H1 (cell line): ENCODE results near the gene AMN1. TPM values are rescaled to one million over a fixed set of nuclear protein-coding genes. Genes with fewer than 3 reads are reported as not detected.

Experiments
- CTCF ChIA-PET: fragments of 300-600 bp; sonication (Branson Sonifier 250); formaldehyde crosslinking; loops from one replicate; lab custom pipeline; 2021; ENCODE audit not compliant: partially characterized antibody; lab: Charles Lee
- POLR2A ChIA-PET: fragments of 300-600 bp; sonication (Branson Sonifier 250); formaldehyde crosslinking; loops from one replicate; lab custom pipeline; 2021; ENCODE audit warnings: inconsistent platforms; ENCODE audit not compliant: partially characterized antibody; lab: Charles Lee
- DNase-seq, 2 experiments: peaks; one replicate each; pipeline versions ENCODE4 v3.0.0 to v3.0.0-alpha.2; 2010 to 2022; ENCODE audit warnings: low spot score in 2 of 2, low read depth in 1 of 2, mixed read lengths in 1 of 2
- FAIRE-seq: peaks from 2 replicates; lab custom pipeline; 2011; peaks lifted over from hg19 to GRCh38; lab: Jason Lieb, UNC
- H2AFZ ChIP-seq: 2 replicates; pipeline ENCODE4 v1.8.1; 2012; ENCODE audit warnings: low read length, inconsistent platforms
- H2AK5ac ChIP-seq: 2 replicates; pipeline ENCODE4 v1.6.1; 2013; ENCODE audit warnings: low read depth, low read length
- H2BK120ac ChIP-seq: replicated peaks from 2 replicates; pipeline ENCODE3; 2013; ENCODE audit warnings: low read depth, low read length, inconsistent platforms
- H2BK12ac ChIP-seq: 2 replicates; pipeline ENCODE4 v1.6.1; 2013; ENCODE audit warnings: low read depth, low read length
- H2BK15ac ChIP-seq: 2 replicates; pipeline ENCODE4 v1.6.1; 2013; ENCODE audit warnings: low read length
- H2BK20ac ChIP-seq: 2 replicates; pipeline ENCODE4 v1.6.1; 2013; ENCODE audit warnings: low read length
- H2BK5ac ChIP-seq: 2 replicates; pipeline ENCODE4 v1.6.1; 2013; ENCODE audit warnings: low read depth, low read length
- H3K14ac ChIP-seq: 2 replicates; pipeline ENCODE4 v1.6.1; 2013; ENCODE audit warnings: inconsistent platforms; ENCODE audit not compliant: insufficient read length
- H3K18ac ChIP-seq: 2 replicates; pipeline ENCODE4 v1.6.1; 2013; ENCODE audit warnings: low read length; ENCODE audit errors: extremely low read depth
- H3K23ac ChIP-seq: 2 replicates; pipeline ENCODE4 v1.6.1; 2013; ENCODE audit warnings: inconsistent platforms; ENCODE audit not compliant: insufficient read length
- H3K23me2 ChIP-seq: 2 replicates; pipeline ENCODE4 v1.6.1; 2013; ENCODE audit warnings: low read depth, low read length
- H3K27ac ChIP-seq: 2 replicates; pipeline ENCODE4 v1.6.1; 2011; ENCODE audit warnings: low read depth, low read length, inconsistent platforms
- H3K27me3 ChIP-seq, 4 experiments: replicated peaks in 1 of 4; 1 replicate in 1 of 4; 2 replicates in 3 of 4; pipeline versions ENCODE4 v1.6.1 to v1.8.1; 2011 to 2013; ENCODE audit warnings: low read length in 3 of 4, mild to moderate bottlenecking in 3 of 4, inconsistent platforms in 2 of 4, mixed read lengths in 2 of 4, moderate library complexity in 1 of 4; ENCODE audit not compliant: control insufficient read depth in 3 of 4, insufficient read depth in 3 of 4; ENCODE audit errors: extremely low read depth in 1 of 4
- H3K36me3 ChIP-seq, 4 experiments: 2 replicates each; pipeline versions ENCODE4 v1.6.1 to v1.8.1; 2011 to 2013; ENCODE audit warnings: mild to moderate bottlenecking in 4 of 4, low read length in 3 of 4, moderate library complexity in 2 of 4, control low read depth in 1 of 4, inconsistent platforms in 1 of 4; ENCODE audit not compliant: insufficient read depth in 4 of 4, control insufficient read depth in 2 of 4
- H3K4ac ChIP-seq: replicated peaks from 2 replicates; pipeline ENCODE3; 2013; ENCODE audit warnings: low read length, low read depth, mixed read lengths, inconsistent platforms; ENCODE audit not compliant: insufficient read length
- H3K4me1 ChIP-seq, 4 experiments: replicated peaks in 1 of 4; 1 replicate in 1 of 4; 2 replicates in 3 of 4; pipeline versions ENCODE4 v1.6.1 to v1.8.1; 2011 to 2013; ENCODE audit warnings: low read length in 3 of 4, inconsistent platforms in 2 of 4, mixed read lengths in 1 of 4; ENCODE audit not compliant: insufficient read depth in 4 of 4, control insufficient read depth in 3 of 4
- H3K4me2 ChIP-seq, 2 experiments: 2 replicates each; pipeline versions ENCODE4 v1.6.1 to v1.8.1; 2011 to 2013; ENCODE audit warnings: low read depth in 2 of 2, low read length in 2 of 2, control low read depth in 1 of 2, inconsistent platforms in 1 of 2, mild to moderate bottlenecking in 1 of 2; ENCODE audit not compliant: insufficient read depth in 1 of 2
- H3K4me3 ChIP-seq, 4 experiments: fragments of 200-600, 300-600 bp in 1 of 4; sonication (generic), shearing (Covaris generic), sonication (Bioruptor Twin) in 1 of 4; 2 replicates each; pipeline versions ENCODE4 v1.5.1 to v1.8.1; 2011 to 2016; ENCODE audit warnings: low read length in 4 of 4, low read depth in 3 of 4, control low read depth in 2 of 4, inconsistent platforms in 2 of 4, mild to moderate bottlenecking in 2 of 4, mixed read lengths in 1 of 4, moderate library complexity in 1 of 4; ENCODE audit not compliant: insufficient read depth in 2 of 4; ENCODE audit errors: extremely low read depth in 1 of 4
- H3K56ac ChIP-seq: replicated peaks from 2 replicates; pipeline ENCODE3; 2013; ENCODE audit warnings: low read depth, mild to moderate bottlenecking, mixed read lengths, low read length, inconsistent platforms; ENCODE audit not compliant: insufficient read length
- H3K79me1 ChIP-seq: 2 replicates; pipeline ENCODE4 v1.6.1; 2013; ENCODE audit warnings: low read depth, low read length, control low read depth
- H3K79me2 ChIP-seq, 2 experiments: 2 replicates each; pipeline versions ENCODE4 v1.6.1 to v1.8.1; 2012 to 2013; ENCODE audit warnings: low read length in 2 of 2, mild to moderate bottlenecking in 2 of 2, inconsistent platforms in 1 of 2; ENCODE audit not compliant: insufficient read depth in 2 of 2, control insufficient read depth in 1 of 2
- H3K9ac ChIP-seq, 4 experiments: replicated peaks in 1 of 4; 1 replicate in 1 of 4; 2 replicates in 3 of 4; pipeline versions ENCODE4 v1.6.1 to v1.8.1; 2011 to 2013; ENCODE audit warnings: low read depth in 3 of 4, low read length in 3 of 4, control low read depth in 2 of 4, mild to moderate bottlenecking in 2 of 4, moderate library complexity in 2 of 4, inconsistent platforms in 1 of 4; ENCODE audit errors: extremely low read depth in 1 of 4
- H3K9me3 ChIP-seq, 2 experiments: 2 replicates each; pipeline versions ENCODE4 v1.6.1 to v1.8.1; 2012 to 2013; ENCODE audit warnings: mild to moderate bottlenecking in 2 of 2, moderate library complexity in 2 of 2, control low read depth in 1 of 2, inconsistent platforms in 1 of 2, low read depth in 1 of 2, low read length in 1 of 2, mixed read lengths in 1 of 2; ENCODE audit not compliant: insufficient read depth in 2 of 2
- H4K20me1 ChIP-seq, 2 experiments: replicated peaks in 1 of 2; 2 replicates each; pipeline versions ENCODE3 to v1.8.1; 2011 to 2013; ENCODE audit warnings: inconsistent platforms in 2 of 2, low read length in 2 of 2, mild to moderate bottlenecking in 1 of 2; ENCODE audit not compliant: insufficient read depth in 2 of 2, control insufficient read depth in 1 of 2
- H4K5ac ChIP-seq: 2 replicates; pipeline ENCODE4 v1.6.1; 2013; ENCODE audit warnings: low read length, low read depth, mixed read lengths, inconsistent platforms; ENCODE audit not compliant: insufficient read length
- H4K8ac ChIP-seq: 2 replicates; pipeline ENCODE4 v1.8.0; 2013; ENCODE audit warnings: mild to moderate bottlenecking, moderate library complexity, low read length, inconsistent platforms; ENCODE audit not compliant: insufficient read depth; ENCODE audit errors: extremely low read depth
- H4K91ac ChIP-seq: replicated peaks from 2 replicates; pipeline ENCODE3; 2013; ENCODE audit warnings: low read length, mixed read lengths, inconsistent platforms; ENCODE audit not compliant: insufficient read length
- BCL11A ChIP-seq, 2 experiments: IDR thresholded peaks; one replicate each; pipeline ENCODE4 v1.6.1; 2011; ENCODE audit warnings: low read depth in 2 of 2, low read length in 2 of 2, mild to moderate bottlenecking in 2 of 2
- CBX5 ChIP-seq: fragments of 300-800, 300-1000 bp; sonication (generic); IDR thresholded peaks from 2 replicates; pipeline ENCODE4 v1.7.1; 2016; ENCODE audit warnings: antibody characterized with exemption, low read length, low read depth
- CHD1 ChIP-seq: IDR thresholded peaks from 2 replicates; pipeline ENCODE4 v1.6.1; 2012; ENCODE audit warnings: low read depth, low read length, improper control_type of control experiment
- CTBP2 ChIP-seq: IDR thresholded peaks from 2 replicates; pipeline ENCODE4 v1.7.0; 2011; ENCODE audit warnings: borderline replicate concordance, mild to moderate bottlenecking, moderate library complexity, mixed read lengths, low read length; ENCODE audit not compliant: insufficient read depth, insufficient read length
- EGR1 ChIP-seq: IDR thresholded peaks from 2 replicates; pipeline ENCODE4 v1.6.1; 2011; ENCODE audit warnings: low read depth, low read length, borderline replicate concordance
- KDM4A ChIP-seq: IDR thresholded peaks from one replicate; pipeline ENCODE4 v1.7.1; 2012; ENCODE audit warnings: low read depth, mild to moderate bottlenecking, moderate library complexity, low read length, inconsistent platforms; ENCODE audit not compliant: severe bottlenecking
- PHF8 ChIP-seq: fragments of 200-600 bp; sonication (generic); conservative IDR thresholded peaks from 2 replicates; pipeline ENCODE4 v1.7.1; 2012; ENCODE audit warnings: low read depth, mild to moderate bottlenecking, inconsistent platforms, low read length, moderate library complexity
- RAD21 ChIP-seq, 2 experiments: IDR thresholded peaks in 1 of 2; conservative IDR thresholded peaks in 1 of 2; 2 replicates each; pipeline ENCODE4 v1.6.1; 2011; ENCODE audit warnings: low read depth in 2 of 2, low read length in 2 of 2, improper control_type of control experiment in 1 of 2, inconsistent platforms in 1 of 2, mild to moderate bottlenecking in 1 of 2, moderate library complexity in 1 of 2
- RFX5 ChIP-seq: IDR thresholded peaks from 2 replicates; pipeline ENCODE4 v1.6.1; 2011; ENCODE audit warnings: low read depth, low read length, improper control_type of control experiment, borderline replicate concordance
- RNF2 ChIP-seq: fragments of 200-900, 300-1000 bp; sonication (generic); IDR thresholded peaks from 2 replicates; pipeline ENCODE4 v1.7.1; 2016; ENCODE audit warnings: borderline replicate concordance, low read depth, mild to moderate bottlenecking, antibody characterized with exemption, low read length; ENCODE audit not compliant: poor library complexity, severe bottlenecking; ENCODE audit errors: missing control alignments
- SIX5 ChIP-seq: IDR thresholded peaks from 2 replicates; pipeline ENCODE4 v1.6.1; 2011; ENCODE audit warnings: mild to moderate bottlenecking, low read depth, low read length
- WGBS, 2 experiments: shearing (Covaris generic) in 1 of 2; methylation state at CpG; one replicate each; pipeline versions ENCODE4 v1.1.6 to v1.1.7; 2013 to 2015; ENCODE audit warnings: low lambda C conversion rate in 2 of 2, mixed read lengths in 2 of 2, inconsistent platforms in 1 of 2, low coverage in 1 of 2, missing lambda C conversion rate in 1 of 2; ENCODE audit not compliant: insufficient replicate concordance in 2 of 2, insufficient coverage in 1 of 2, insufficient read length in 1 of 2; ENCODE audit errors: extremely low coverage in 1 of 2, missing lambda C conversion rate in 1 of 2; 5-methylcytosine and 5-hydroxymethylcytosine counted together
- polyA plus RNA-seq, 7 experiments: library from polyadenylated mRNA; depleted of rRNA in 3 of 7; stranded (reverse) in 5 of 7; unstranded in 2 of 7; fragments of >200 nt in 5 of 7; fragments of 200-250 nt in 2 of 7; gene quantifications; 1 replicate in 5 of 7; 2 replicates in 1 of 7; 4 replicates in 1 of 7; pipeline versions ENCODE4 v1.2.1 to v1.2.3, GENCODE V29; 2011 to 2013; ENCODE audit warnings: missing spikeins in 2 of 7, mixed read lengths in 2 of 7
- total RNA-seq: library from RNA; stranded (reverse); fragmentation: NEBNext Ultra II Directional; extraction: Animal tissue kit (Norgen Biotek cat#: 25700); gene quantifications from 2 replicates; pipeline ENCODE4 v1.2.1, GENCODE V29; 2021

AMN1 gene
- total and polyA plus RNA-seq, 2 of the 8 experiments (the other 6 are each of a cell fraction or from before 2014, with no cell fraction given), result 7.5 to 13.8 TPM

DNA sequence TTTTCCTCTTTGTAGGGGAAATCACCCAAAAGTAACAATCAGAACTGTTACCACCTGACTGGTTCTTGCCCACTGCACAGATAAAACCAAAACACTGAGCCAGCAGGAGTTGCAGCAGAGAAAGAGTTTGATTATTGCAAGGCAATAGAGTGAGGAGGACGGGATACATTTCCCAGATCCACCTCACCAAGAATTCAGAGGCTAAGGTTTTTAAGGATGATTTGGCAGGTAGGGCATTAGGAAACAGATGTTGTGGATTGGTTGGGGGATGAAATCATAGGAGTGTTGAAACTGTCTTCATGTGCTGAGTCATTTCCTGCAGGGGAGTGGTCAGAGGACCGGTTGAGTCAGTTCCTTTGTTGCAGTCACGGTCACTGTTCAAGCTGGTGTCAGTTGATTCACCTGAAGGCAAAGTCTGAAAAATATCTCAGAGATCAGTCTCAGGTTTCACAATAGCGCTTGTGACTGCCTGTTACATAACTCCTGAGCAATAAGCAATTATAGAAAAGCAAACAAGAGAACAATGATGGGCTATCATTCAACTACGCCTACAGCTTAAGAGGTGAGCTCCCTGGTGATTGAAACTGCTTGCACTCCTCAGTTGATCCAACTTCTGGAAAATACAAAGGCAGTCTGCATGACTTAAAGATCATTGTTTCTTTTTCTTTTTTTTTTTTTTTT lies 20.3 kb upstream of the AMN1 start:
- Histone ChIP-seq H3K79me1 (no peaks in the 10 kb centered on the region), H4K91ac (peak overlapping the region; percentile 57), H3K9me3 (no peaks in the 10 kb centered on the region), H2BK5ac (peak overlapping the region; percentile 89), H2BK120ac (peak overlapping the region; percentile 10), H4K5ac (no peak overlapping the region), H3K56ac (no peak overlapping the region), H2BK12ac (peak overlapping the region; percentile 82), H3K9ac (no peak overlapping the region), H2AK5ac (no peak overlapping the region), H3K36me3 (no peaks in the 10 kb centered on the region), H3K27me3 (no peaks in the 10 kb centered on the region), H3K23me2 (no peaks in the 10 kb centered on the region; the same call in 1 of the 2 replicates), H3K79me2 (no peaks in the 10 kb centered on the region), H3K4me2 (peak overlapping the region; percentile 17 to 58; a peak in 2 of 4 replicates), H3K4me3 (peak overlapping the region in 1 of 4 experiments; percentile 8; a peak in 1 of 8 replicates), H2AFZ (peak overlapping the region; percentile 77; the same call in 1 of the 2 replicates), H4K20me1 (no peaks in the 10 kb centered on the region), H3K14ac (no peak overlapping the region), H3K4me1 (peaks cover 0 to 11% (median 6%) of the 10 kb centered on the region in 4 experiments; a peak in 4 of 7 replicates), H2BK15ac (no peak overlapping the region), H3K27ac (peak overlapping the region; percentile 9; the same call in 1 of the 2 replicates), H4K8ac (no peak overlapping the region), H3K23ac (no peak overlapping the region), H2BK20ac (peak overlapping the region; percentile 24; the same call in 1 of the 2 replicates), H3K4ac (no peak overlapping the region), H3K18ac (peak overlapping the region; percentile 75)
- ChIA-PET CTCF (no interaction called here), POLR2A (interaction anchor here (0.8 kb wide), 1 partner anchor 18 kb away, joined by 3 read pairs; no protein-coding TSS in a partner anchor)
- DNase-seq, result peak in 1 of 2 experiments; percentile 67
- FAIRE-seq, result peak; percentile 75
- WGBS, 2 experiments, result 40% methylated on average over 5 of the region's 5 CpGs; no CpG with 5 or more reads in 1 of the 2 experiments
- TF ChIP-seq PHF8, result no peak
- no peak for TF ChIP-seq CHD1
- TF ChIP-seq RNF2, result no peak
- no peak for TF ChIP-seq KDM4A
- no peak for TF ChIP-seq BCL11A (IDR thresholded peaks at IDR 0.05; ENCODE audit: low read depth in 2 of 2, low read length in 2 of 2)
- no peak for TF ChIP-seq EGR1
- TF ChIP-seq SIX5, result no peak
- no peak for TF ChIP-seq RFX5
- no peak for TF ChIP-seq RAD21 (IDR thresholded peaks at IDR 0.05 in 1 of 2, conservative IDR thresholded peaks at IDR 0.05 in 1 of 2; ENCODE audit: low read depth in 2 of 2, low read length in 2 of 2)
- TF ChIP-seq CTBP2, result no peak
- TF ChIP-seq CBX5, result no peak
